ENCODE measurements around the gene GBA2.

DNA sequence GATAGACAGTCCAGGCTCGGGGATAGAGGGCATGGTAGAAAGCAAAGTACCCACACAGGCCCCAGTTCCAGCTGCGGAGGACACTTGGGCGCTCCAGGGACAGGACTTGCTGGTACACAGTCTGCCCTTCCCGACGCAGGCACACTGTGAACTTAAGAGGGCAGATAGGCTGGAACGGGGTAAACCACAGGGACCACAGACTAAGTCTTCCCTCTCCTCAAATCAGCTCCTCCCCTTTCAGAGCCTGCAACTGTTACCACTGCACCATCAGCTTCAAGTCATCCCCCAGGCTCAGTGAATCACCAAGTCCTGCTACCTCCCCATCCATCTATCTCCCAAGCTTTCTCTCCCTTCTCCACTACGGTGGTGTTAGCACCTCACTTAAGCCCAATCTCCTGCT lies 7.3 kb downstream of the GBA2 start:
- TF ChIP-seq CTCF (IDR thresholded peaks at IDR 0.05; ENCODE audit: extremely low read depth in 1 of 2, insufficient read depth in 1 of 2, low read depth in 1 of 2, low read length in 2 of 2) (no peak), EZH2 (IDR thresholded peaks at IDR 0.05; ENCODE audit: borderline replicate concordance, low read depth, low read length, severe bottlenecking) (no peak), POLR2A (IDR thresholded peaks at IDR 0.05; ENCODE audit: low read depth, low read length) (no peak), MAX (IDR thresholded peaks at IDR 0.05; ENCODE audit: insufficient read depth, insufficient read length) (no peak)
